ENCODE measurements around the gene HYAL2.
A peak's percentile ranks its signal among the peaks of the same experiment; 100 is the strongest.

GRCh38 chr3:50320853-50321335 is 1.7 kb downstream of the HYAL2 start:
- TF ChIP-seq CTCF (IDR thresholded peaks at IDR 0.05; ENCODE audit: low read depth, low read length) = no peak
- peak; percentile 47; the same call in 1 of the 2 replicates for TF ChIP-seq MAX (IDR thresholded peaks at IDR 0.05; ENCODE audit: low read depth, low read length)

Measured in NB4 (cell line).